Mucosa of stomach (tissue), 1 donor: Measurements from ENCODE around the gene NTPCR.

Experiments used
- H3K27me3 ChIP-seq: one replicate; pipeline ENCODE4 v1.7.0; 2013; ENCODE audit warnings: mild to moderate bottlenecking, low read length; ENCODE audit not compliant: control insufficient read depth, insufficient read depth
- H3K36me3 ChIP-seq: one replicate; pipeline ENCODE4 v1.7.0; 2013; ENCODE audit warnings: low read length; ENCODE audit not compliant: control insufficient read depth, insufficient read depth
- H3K4me1 ChIP-seq: one replicate; pipeline ENCODE4 v1.7.0; 2013; ENCODE audit warnings: mild to moderate bottlenecking, low read length; ENCODE audit not compliant: control insufficient read depth, insufficient read depth
- H3K4me3 ChIP-seq: one replicate; pipeline ENCODE4 v1.7.0; 2013; ENCODE audit warnings: low read length
- H3K9ac ChIP-seq: one replicate; pipeline ENCODE4 v1.7.0; 2013; ENCODE audit warnings: mild to moderate bottlenecking, low read length, moderate library complexity
- H3K9me3 ChIP-seq: one replicate; pipeline ENCODE4 v1.7.0; 2013; ENCODE audit warnings: mild to moderate bottlenecking, low read length, moderate library complexity; ENCODE audit not compliant: control insufficient read depth
- donor health status: Pancreatic carcinoma.

The NTPCR gene

GRCh38 chr1:233033361-233033760 lies 83.0 kb downstream of the NTPCR start:
- no peaks in the 10 kb centered on the region for H3K9me3 ChIP-seq
- no peak overlapping the region for H3K4me3 ChIP-seq
- no peaks in the 10 kb centered on the region for H3K36me3 ChIP-seq
- no peak overlapping the region for H3K9ac ChIP-seq
- H3K4me1 ChIP-seq, result peaks cover 16% of the 10 kb centered on the region
- no peaks in the 10 kb centered on the region for H3K27me3 ChIP-seq
